HCT116 (cell line): ENCODE results near the gene MXRA7. TPM values are rescaled to one million over a fixed set of nuclear protein-coding genes. Genes with fewer than 3 reads are reported as not detected.

Experiments used
- ATAC-seq: fragments of 200-7000 bp; cut with Tn5 transposase; 2 replicates; pipeline ENCODE4 v1.9.1; 2020; ENCODE audit warnings: mild to moderate bottlenecking, moderate library complexity
- BruUV-seq: library from RNA; stranded (reverse); fragments of 400-500 nt; replicated peaks from 2 replicates; lab custom pipeline; 2021; lab: Mats Ljungman, UMichigan
- CTCF ChIA-PET: fragments of 300-600 bp; sonication (Branson Sonifier 250); formaldehyde crosslinking; loops from one replicate; lab custom pipeline; 2021; ENCODE audit warnings: antibody characterized with exemption; lab: Charles Lee
- POLR2A ChIA-PET: fragments of 300-600, 350-600 bp; sonication (Branson Sonifier 250); formaldehyde crosslinking; loops from one replicate; lab custom pipeline; 2021; ENCODE audit warnings: antibody characterized with exemption; lab: Charles Lee
- RAD21 ChIA-PET, 2 experiments: fragments of 300-600 bp; sonication (Branson Sonifier 250); formaldehyde crosslinking; loops; one replicate each; lab custom pipeline; 2023; ENCODE audit warnings: low total read pairs in 2 of 2; ENCODE audit not compliant: uncharacterized antibody in 2 of 2, unreplicated experiment in 2 of 2, low non-redundant PET in 1 of 2; lab: Charles Lee
- DNase-seq: peaks from one replicate; pipeline ENCODE4 v3.0.0-alpha.2; 2010; ENCODE audit warnings: low read depth, low spot score
- H2AFZ ChIP-seq: fragments of 200-600 bp; shearing (Covaris generic), sonication (generic); 2 replicates; pipeline ENCODE4 v1.6.1; 2017; ENCODE audit warnings: low read depth, mixed run types, mixed read lengths, antibody characterized with exemption, low read length; ENCODE audit not compliant: poor library complexity, severe bottlenecking
- H3K27ac ChIP-seq: 2 replicates; pipeline ENCODE4 v1.5.1; 2012; ENCODE audit warnings: low read depth, low read length
- H3K27me3 ChIP-seq: fragments of 200-600 bp; sonication (generic); 2 replicates; pipeline ENCODE4 v1.6.1; 2016; ENCODE audit warnings: mixed run types, low read length, mixed read lengths; ENCODE audit not compliant: insufficient read depth
- H3K36me3 ChIP-seq, 2 experiments: fragments of 200-500 bp in 1 of 2; fragments of 200-600 bp in 1 of 2; sonication (Bioruptor generic) in 1 of 2; sonication (generic) in 1 of 2; 2 replicates each; pipeline versions ENCODE4 v1.5.1 to v1.6.1; 2014 to 2016; ENCODE audit warnings: low read length in 2 of 2, inconsistent platforms in 1 of 2, mixed read lengths in 1 of 2, mixed run types in 1 of 2; ENCODE audit not compliant: insufficient read depth in 2 of 2, control insufficient read depth in 1 of 2
- H3K4me1 ChIP-seq, 2 experiments: fragments of 200-600 bp in 1 of 2; sonication (generic) in 1 of 2; 2 replicates each; pipeline versions ENCODE4 v1.5.1 to v1.6.1; 2012 to 2017; ENCODE audit warnings: low read length in 2 of 2, inconsistent platforms in 1 of 2, mild to moderate bottlenecking in 1 of 2, mixed read lengths in 1 of 2, mixed run types in 1 of 2, moderate library complexity in 1 of 2; ENCODE audit not compliant: insufficient read depth in 2 of 2, control insufficient read depth in 1 of 2
- H3K4me2 ChIP-seq: fragments of 200-600 bp; sonication (generic); 2 replicates; pipeline ENCODE4 v1.6.1; 2017; ENCODE audit warnings: mixed run types, low read length, mixed read lengths
- H3K4me3 ChIP-seq, 2 experiments: fragments of 200-600 bp in 1 of 2; sonication (generic) in 1 of 2; replicated peaks in 1 of 2; 2 replicates each; pipeline ENCODE4 v1.5.1; 2011 to 2016; ENCODE audit warnings: low read length in 2 of 2, control low read depth in 1 of 2, low read depth in 1 of 2, mild to moderate bottlenecking in 1 of 2, mixed read lengths in 1 of 2, mixed run types in 1 of 2
- H3K79me2 ChIP-seq: fragments of 200-600 bp; sonication (generic); 2 replicates; pipeline ENCODE4 v1.6.1; 2017; ENCODE audit warnings: mild to moderate bottlenecking, mixed run types, low read length, moderate library complexity, mixed read lengths; ENCODE audit not compliant: insufficient read depth
- H3K9ac ChIP-seq: fragments of 200-600 bp; sonication (generic); 2 replicates; pipeline ENCODE4 v1.6.1; 2016; ENCODE audit warnings: low read length, mixed read lengths
- H3K9me2 ChIP-seq: fragments of 200-600 bp; sonication (generic), shearing (Covaris generic); 2 replicates; pipeline ENCODE4 v1.6.1; 2017; ENCODE audit warnings: mixed run types, mild to moderate bottlenecking, moderate library complexity; ENCODE audit not compliant: insufficient read depth
- H3K9me3 ChIP-seq, 2 experiments: fragments of 200-500 bp in 1 of 2; fragments of 200-600 bp in 1 of 2; sonication (Bioruptor generic) in 1 of 2; sonication (generic) in 1 of 2; 2 replicates each; pipeline ENCODE4 v1.6.1; 2014 to 2017; ENCODE audit warnings: low read length in 2 of 2, mixed read lengths in 2 of 2, inconsistent platforms in 1 of 2, low read depth in 1 of 2, mild to moderate bottlenecking in 1 of 2, mixed run types in 1 of 2, moderate library complexity in 1 of 2; ENCODE audit not compliant: control insufficient read depth in 1 of 2, insufficient read depth in 1 of 2
- H4K20me1 ChIP-seq: fragments of 200-600 bp; sonication (generic), shearing (Covaris generic); 2 replicates; pipeline ENCODE4 v1.6.1; 2017; ENCODE audit warnings: mixed run types, mild to moderate bottlenecking, moderate library complexity; ENCODE audit not compliant: insufficient read depth
- CBX3 ChIP-seq: IDR thresholded peaks from 2 replicates; pipeline ENCODE4 v1.6.1; 2012; ENCODE audit warnings: low read depth
- CEBPB ChIP-seq: IDR thresholded peaks from 2 replicates; pipeline ENCODE4 v1.6.1; 2012; ENCODE audit warnings: low read depth
- ELF1 ChIP-seq: IDR thresholded peaks from 2 replicates; pipeline ENCODE4 v1.6.1; 2012; ENCODE audit warnings: low read depth, borderline replicate concordance
- EZH2 ChIP-seq: fragments of 200-600 bp; sonication (generic); IDR thresholded peaks from 2 replicates; pipeline ENCODE4 v1.6.1; 2017; ENCODE audit warnings: antibody characterized with exemption, mixed run types
- EZH2phosphoT487 ChIP-seq: fragments of 200-600 bp; IDR thresholded peaks from 2 replicates; pipeline ENCODE4 v1.6.1; 2018; ENCODE audit warnings: antibody characterized with exemption, borderline replicate concordance
- FOSL1 ChIP-seq: IDR thresholded peaks from 2 replicates; pipeline ENCODE4 v1.6.1; 2012; ENCODE audit warnings: low read depth
- JUND ChIP-seq: IDR thresholded peaks from 2 replicates; pipeline ENCODE4 v1.6.1; 2012
- POLR2A ChIP-seq: IDR thresholded peaks from 2 replicates; pipeline ENCODE4 v1.7.0; 2011; ENCODE audit warnings: borderline replicate concordance; ENCODE audit not compliant: insufficient read depth, insufficient read length; ENCODE audit errors: extremely low read depth
- POLR2AphosphoS5 ChIP-seq: IDR thresholded peaks from 2 replicates; pipeline ENCODE4 v1.6.1; 2011; ENCODE audit warnings: mild to moderate bottlenecking, low read depth, low read length, moderate library complexity
- SP1 ChIP-seq: IDR thresholded peaks from 2 replicates; pipeline ENCODE4 v1.6.1; 2012; ENCODE audit warnings: low read depth
- TCF7L2 ChIP-seq: IDR thresholded peaks from 2 replicates; pipeline ENCODE4 v1.7.0; 2011; ENCODE audit warnings: borderline replicate concordance, inconsistent platforms; ENCODE audit not compliant: insufficient read depth, insufficient read length; ENCODE audit errors: extremely low read depth
- YY1 ChIP-seq: IDR thresholded peaks from 2 replicates; pipeline ENCODE4 v1.6.1; 2011; ENCODE audit warnings: low read length, low read depth, moderate library complexity, mild to moderate bottlenecking; ENCODE audit not compliant: insufficient replicate concordance; ENCODE audit errors: extremely low read depth
- ZBTB33 ChIP-seq: IDR thresholded peaks from 2 replicates; pipeline ENCODE4 v1.6.1; 2011; ENCODE audit warnings: mild to moderate bottlenecking, low read length, moderate library complexity; ENCODE audit not compliant: insufficient replicate concordance; ENCODE audit errors: extremely low read depth
- ZFX ChIP-seq: fragments of 450-650 bp; IDR thresholded peaks from 2 replicates; pipeline ENCODE4 v1.6.1; 2017
- ZNF274 ChIP-seq: fragments of 200-500 bp; sonication (Bioruptor generic); IDR thresholded peaks from 2 replicates; pipeline ENCODE4 v1.6.1; 2014; ENCODE audit warnings: mild to moderate bottlenecking, low read depth, low read length, inconsistent platforms
- intact Hi-C: fragments of 100-400 bp; cut with micrococcal nuclease; formaldehyde crosslinking; loops from 2 replicates; pipeline ENCODE4 v1.10.0; 2022
- total RNA-seq: library from RNA; stranded (reverse); gene quantifications from one replicate; pipeline ENCODE4 v1.2.1, GENCODE V29; 2021; ENCODE audit not compliant: unreplicated experiment
- TF ChIP-seq, protein P1 (sequence below): IDR thresholded peaks from 2 replicates; pipeline ENCODE4 v1.6.1; 2012
- TF ChIP-seq, protein P2 (sequence below): IDR thresholded peaks from 2 replicates; pipeline ENCODE4 v1.6.1; 2012; ENCODE audit warnings: low read depth
- TF ChIP-seq, protein P3 (sequence below): IDR thresholded peaks from 2 replicates; pipeline ENCODE4 v1.6.1; 2012

MXRA7 gene
- total RNA-seq, 1 experiment from 2014 or later: 57.1 TPM

- ATAC-seq (no peak; the same call in 1 of the 2 replicates), DNase-seq (no peak)
- Histone ChIP-seq H3K36me3 (no peaks in the 10 kb centered on the region), H3K4me2 (no peak overlapping the region), H3K9me2 (no peaks in the 10 kb centered on the region), H3K4me3 (no peak overlapping the region), H3K9me3 (no peaks in the 10 kb centered on the region), H3K27ac (no peak overlapping the region), H2AFZ (no peak overlapping the region), H3K79me2 (no peaks in the 10 kb centered on the region), H3K27me3 (no peaks in the 10 kb centered on the region), H4K20me1 (no peaks in the 10 kb centered on the region), H3K9ac (no peak overlapping the region), H3K4me1 (peaks cover 7 to 13% of the 10 kb centered on the region in 2 experiments; a peak in 3 of 4 replicates)
- POLR2A ChIA-PET: no interaction called here
- CTCF ChIA-PET: no interaction called here
- TF ChIP-seq CBX3: no peak
- TF ChIP-seq SP1: no peak
- no peak for TF ChIP-seq POLR2AphosphoS5
- TF ChIP-seq ZNF274: no peak
- TF ChIP-seq ZBTB33: no peak
- TF ChIP-seq, protein P1, sequence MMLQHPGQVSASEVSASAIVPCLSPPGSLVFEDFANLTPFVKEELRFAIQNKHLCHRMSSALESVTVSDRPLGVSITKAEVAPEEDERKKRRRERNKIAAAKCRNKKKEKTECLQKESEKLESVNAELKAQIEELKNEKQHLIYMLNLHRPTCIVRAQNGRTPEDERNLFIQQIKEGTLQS: no peak
- TF ChIP-seq TCF7L2: no peak
- TF ChIP-seq, protein P2, sequence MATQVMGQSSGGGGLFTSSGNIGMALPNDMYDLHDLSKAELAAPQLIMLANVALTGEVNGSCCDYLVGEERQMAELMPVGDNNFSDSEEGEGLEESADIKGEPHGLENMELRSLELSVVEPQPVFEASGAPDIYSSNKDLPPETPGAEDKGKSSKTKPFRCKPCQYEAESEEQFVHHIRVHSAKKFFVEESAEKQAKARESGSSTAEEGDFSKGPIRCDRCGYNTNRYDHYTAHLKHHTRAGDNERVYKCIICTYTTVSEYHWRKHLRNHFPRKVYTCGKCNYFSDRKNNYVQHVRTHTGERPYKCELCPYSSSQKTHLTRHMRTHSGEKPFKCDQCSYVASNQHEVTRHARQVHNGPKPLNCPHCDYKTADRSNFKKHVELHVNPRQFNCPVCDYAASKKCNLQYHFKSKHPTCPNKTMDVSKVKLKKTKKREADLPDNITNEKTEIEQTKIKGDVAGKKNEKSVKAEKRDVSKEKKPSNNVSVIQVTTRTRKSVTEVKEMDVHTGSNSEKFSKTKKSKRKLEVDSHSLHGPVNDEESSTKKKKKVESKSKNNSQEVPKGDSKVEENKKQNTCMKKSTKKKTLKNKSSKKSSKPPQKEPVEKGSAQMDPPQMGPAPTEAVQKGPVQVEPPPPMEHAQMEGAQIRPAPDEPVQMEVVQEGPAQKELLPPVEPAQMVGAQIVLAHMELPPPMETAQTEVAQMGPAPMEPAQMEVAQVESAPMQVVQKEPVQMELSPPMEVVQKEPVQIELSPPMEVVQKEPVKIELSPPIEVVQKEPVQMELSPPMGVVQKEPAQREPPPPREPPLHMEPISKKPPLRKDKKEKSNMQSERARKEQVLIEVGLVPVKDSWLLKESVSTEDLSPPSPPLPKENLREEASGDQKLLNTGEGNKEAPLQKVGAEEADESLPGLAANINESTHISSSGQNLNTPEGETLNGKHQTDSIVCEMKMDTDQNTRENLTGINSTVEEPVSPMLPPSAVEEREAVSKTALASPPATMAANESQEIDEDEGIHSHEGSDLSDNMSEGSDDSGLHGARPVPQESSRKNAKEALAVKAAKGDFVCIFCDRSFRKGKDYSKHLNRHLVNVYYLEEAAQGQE: no peak
- no peak for TF ChIP-seq FOSL1
- TF ChIP-seq ZFX: no peak
- TF ChIP-seq YY1: no peak
- TF ChIP-seq ELF1: no peak
- no peak for TF ChIP-seq JUND
- TF ChIP-seq, protein P3, sequence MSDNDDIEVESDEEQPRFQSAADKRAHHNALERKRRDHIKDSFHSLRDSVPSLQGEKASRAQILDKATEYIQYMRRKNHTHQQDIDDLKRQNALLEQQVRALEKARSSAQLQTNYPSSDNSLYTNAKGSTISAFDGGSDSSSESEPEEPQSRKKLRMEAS: no peak
- no peak for TF ChIP-seq EZH2phosphoT487
- no peak for TF ChIP-seq CEBPB
- TF ChIP-seq POLR2A: no peak
- TF ChIP-seq EZH2: no peak
- RAD21 ChIA-PET: no interaction called here
- no TSS peak for BruUV-seq
- intact Hi-C loops: no loop called here
These were observed 67.8 kb downstream of the MXRA7 start for GRCh38 chr17:76642994-76643393.
